ELF-1 (cell line): Measurements from ENCODE around the gene ADNP.
A peak's percentile ranks its signal among the peaks of the same experiment; 100 is the strongest.
"Not testable (repeated sequence)": the region's sequence is repeated elsewhere in the genome, so short reads cannot be mapped to it uniquely, and the experiment has no call there.

Experiments
- DNase-seq: peaks from one replicate; pipeline ENCODE4 v3.0.0-alpha.2; 2016; ENCODE audit warnings: low read depth, low spot score

Gene ADNP

DNA sequence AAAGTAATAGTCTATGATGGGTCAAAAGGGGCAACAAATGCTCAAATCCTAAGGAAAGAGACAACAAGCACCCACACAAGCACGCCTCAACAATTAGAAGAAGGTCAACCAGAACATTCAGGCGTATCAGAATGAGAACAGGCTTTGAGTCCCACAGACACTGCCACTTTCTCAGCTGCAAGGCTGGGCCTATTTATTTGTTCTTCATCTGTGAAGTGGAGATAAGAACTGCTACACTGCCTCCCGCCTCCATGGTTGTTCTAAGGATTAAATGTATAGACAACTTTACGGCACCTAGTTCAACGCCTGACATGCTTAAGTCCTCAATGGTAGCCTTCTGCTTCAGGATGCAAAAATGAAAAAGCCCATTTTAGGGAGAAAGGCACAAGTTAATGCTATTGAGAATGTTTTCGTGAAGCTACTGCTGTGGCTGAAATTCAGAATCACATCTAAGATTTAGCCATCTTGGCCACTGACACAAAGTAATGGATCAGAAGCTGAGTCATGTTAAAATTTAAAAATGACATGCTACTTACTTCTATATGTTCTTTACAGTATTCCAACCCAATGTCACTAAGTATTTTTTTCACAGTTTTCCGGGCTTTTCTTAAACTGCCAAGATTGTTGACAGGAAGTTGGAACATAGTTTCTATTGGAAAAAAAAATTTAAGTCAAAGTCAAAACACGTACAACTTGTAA, 27.7 kb downstream of the ADNP start:
- no peak for DNase-seq

DNA sequence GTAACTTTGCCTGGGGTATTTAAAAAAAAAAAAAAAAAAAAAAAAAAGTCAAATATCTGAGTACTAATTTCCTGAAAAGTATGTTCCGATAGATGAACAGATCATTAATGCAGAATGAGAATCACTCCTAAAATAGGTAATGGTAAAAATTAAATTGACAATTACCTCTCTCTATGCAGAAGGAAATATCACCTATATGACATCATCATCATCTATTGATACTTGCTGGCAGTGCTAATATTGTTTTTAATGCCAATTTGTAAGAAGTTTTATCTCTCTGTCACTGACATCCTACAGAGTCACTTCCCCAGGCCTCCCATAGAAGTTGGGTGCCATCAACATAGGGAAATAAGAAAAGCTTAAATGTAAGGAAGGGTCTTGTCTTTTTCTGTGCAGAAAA, 29.9 kb downstream of the ADNP start:
- DNase-seq = no peak

DNA sequence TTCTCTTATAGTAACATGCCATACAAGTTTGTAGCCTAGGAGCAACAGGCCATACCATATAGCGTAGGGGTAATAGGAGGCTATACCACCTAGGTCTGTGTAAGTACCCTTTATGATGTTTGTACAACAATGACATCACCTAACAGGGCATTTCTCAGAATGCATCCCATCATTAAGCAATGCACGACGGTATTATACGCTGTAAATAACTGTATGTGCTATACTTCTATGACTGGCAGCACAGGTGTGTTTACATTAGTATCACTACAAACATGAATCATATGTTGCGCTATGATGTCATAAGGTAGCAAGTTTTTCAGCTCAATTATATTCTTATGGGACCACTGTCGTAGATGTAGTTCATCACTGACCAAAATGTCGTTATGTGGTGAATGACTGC, 31.0 kb downstream of the ADNP start:
- no peak for DNase-seq

DNA sequence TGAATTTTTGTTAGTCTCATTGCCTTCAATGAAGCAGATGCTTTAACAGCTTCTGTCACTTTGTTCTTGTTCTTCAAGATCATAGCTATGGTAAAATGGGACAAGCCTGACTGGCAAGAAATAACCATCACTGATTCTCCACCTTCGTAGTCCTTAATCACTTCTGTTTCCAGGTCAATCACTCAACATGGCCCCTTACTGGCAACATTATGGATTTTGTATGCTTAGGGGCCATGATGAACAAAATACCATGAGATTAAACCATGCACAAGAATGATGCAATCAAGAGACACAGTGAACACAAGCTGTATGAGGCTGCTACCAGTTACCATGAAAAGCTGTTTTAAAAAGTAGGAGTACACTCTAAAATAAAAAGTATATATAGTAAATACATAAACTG, 32.8 kb downstream of the ADNP start:
- no peak for DNase-seq

DNA sequence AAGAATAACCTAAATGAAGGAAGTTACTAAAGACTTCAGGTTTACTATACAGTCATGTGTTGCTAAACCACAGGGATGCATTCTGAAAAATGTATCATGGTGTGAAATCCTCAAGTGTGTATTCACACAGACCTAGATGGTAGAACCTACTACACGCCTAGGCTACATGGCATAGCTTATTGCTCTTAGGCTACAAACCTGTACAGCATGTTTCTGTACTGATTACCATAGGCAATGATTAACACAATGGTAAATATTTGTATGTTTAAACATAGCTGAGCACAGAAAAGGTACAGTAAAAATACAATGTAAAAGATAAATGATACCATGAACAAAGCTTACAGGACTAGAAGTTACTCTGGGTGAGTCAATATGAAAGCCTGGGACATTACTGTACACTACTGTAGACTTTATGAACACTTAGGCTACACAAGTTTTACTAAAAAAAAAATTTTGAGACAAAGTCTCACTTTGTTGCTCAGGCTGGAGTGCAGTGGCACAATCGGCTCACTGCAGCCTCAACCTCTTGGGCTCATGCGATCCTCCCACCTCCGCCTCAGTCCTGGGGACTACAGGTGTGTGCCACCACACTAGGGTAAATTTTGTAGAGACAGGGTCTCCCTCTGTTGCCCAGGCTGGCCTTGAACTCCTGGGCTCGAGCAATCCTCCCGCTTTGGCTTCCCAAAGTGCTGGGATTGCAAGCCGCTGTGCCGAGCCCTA, 36.0 kb downstream of the ADNP start:
- no peak for DNase-seq

DNA sequence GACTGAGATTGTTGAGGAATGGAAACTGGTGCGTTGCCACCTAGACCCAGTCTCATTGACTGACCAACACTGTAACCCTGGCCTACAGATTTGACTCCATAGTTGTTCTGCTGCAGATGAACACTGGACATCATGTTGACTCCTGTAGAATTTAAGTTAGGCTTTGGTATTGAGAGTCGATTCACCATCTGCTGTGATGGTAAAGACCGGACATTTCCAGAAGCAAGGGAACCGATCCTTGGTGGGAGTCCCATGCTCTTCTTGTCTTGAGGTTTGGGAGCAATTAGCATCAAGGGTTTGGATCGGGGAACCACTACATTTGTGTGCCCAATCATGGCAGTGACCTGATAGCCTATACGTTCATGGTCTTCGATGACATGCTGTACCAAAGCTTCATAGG, 37.6 kb downstream of the ADNP start:
- no peak for DNase-seq

DNA sequence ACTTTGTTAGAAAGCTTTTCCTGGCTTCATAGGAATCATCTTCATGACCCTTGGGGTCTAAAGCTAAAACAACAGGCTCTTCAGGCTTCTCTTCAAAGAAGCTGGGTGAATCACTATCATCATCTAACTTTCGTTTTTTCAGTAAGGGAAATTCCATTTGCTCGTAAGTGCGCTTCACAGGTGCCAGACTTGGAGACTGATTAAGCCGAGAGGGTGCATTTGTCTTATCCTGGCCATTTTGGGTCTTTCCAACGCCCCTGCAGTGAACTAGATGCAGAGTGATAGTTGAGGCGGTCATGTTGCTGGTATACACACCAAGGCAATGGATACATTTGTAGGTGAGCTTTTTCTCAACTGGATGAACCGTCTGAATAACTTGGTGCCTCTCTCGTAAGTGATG, 38.8 kb downstream of the ADNP start:
- no peak for DNase-seq

DNA sequence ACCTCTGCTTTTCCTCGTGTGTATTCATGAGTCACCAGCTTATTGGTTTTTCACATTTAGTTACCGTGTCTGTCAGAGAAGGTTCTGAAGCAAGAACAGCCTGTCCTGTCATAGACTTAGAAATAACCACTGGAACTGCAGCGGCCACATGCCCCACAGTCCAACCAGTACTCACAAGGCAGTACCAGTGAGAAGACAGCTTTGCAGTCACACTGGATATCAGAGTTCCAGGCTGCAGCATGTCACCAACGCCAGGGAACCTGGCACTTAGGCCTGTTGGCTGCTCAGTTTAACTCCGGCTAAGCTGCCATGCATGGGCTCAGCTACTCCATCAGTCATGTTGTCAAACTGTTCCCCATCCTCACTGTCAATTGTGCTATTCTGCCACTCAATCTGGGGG, 40.1 kb downstream of the ADNP start:
- no peak for DNase-seq

DNA sequence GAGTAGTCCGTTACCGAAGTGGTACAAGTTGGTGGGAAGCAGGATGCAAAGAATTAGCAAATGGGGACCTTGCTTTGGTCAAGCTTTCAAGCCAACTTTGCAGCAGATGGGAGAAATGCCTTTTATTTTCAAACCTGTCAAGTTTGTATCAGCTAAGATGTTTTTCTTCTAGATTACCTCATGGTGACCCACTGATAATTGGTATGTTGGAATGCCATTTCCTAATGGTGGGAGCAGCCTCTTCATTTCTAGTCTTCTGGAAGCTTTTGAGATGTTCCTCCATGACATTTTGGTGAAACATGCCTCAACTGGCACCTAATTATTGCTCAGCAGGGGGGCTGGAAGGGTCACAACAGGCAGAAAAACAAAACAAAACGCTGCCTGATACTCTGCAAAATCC, 43.7 kb downstream of the ADNP start:
- DNase-seq = no peak

DNA sequence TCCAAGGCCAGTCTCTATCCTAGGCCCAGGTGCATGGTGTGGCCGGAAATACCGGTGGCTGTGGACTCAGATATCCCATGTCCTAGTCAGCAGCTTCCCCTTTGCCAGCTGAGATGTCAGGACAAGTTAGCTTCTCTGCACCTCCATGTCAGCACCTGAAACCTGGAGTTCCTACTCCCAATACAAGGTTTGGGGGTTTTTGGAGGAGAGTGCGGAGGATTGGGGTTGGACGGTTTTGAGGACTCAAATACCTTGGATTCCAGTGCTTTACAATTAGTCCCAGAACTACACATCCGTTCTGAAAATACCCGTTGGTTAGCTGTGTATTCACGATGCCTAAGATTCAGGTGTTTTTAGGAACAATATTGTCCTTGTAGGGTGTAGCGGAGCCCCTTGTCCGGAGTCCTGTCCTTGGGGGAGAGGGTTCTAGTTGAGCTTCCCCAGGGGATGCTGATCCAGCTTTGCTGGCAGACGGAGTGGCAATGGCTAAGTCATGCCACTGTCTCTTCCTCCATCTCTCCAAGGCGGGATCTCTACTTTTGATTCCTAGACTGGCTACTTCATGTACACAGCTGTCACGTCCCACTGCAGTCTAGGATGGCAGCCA, 45.0 kb downstream of the ADNP start:
- no peak for DNase-seq

DNA sequence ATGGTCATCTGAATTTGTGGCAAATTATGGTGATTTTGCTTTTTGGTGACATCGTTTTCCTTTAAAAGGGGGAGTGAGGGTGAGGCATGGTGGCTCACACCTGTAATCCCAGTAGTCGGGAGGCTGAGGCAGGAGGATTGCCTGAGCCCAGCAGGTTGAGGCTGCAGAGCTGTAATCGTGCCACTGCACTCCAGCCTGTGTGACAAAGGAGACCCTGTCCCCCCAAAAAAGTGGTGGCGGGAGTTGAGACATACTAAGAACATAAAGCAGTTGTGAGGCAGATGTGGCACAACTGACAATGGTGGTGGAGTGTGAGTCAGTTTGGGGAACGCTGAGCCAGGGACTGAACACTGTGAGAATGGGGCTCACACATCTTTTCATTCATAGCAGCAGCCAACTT, 45.5 kb downstream of the ADNP start:
- DNase-seq = no peak

DNA sequence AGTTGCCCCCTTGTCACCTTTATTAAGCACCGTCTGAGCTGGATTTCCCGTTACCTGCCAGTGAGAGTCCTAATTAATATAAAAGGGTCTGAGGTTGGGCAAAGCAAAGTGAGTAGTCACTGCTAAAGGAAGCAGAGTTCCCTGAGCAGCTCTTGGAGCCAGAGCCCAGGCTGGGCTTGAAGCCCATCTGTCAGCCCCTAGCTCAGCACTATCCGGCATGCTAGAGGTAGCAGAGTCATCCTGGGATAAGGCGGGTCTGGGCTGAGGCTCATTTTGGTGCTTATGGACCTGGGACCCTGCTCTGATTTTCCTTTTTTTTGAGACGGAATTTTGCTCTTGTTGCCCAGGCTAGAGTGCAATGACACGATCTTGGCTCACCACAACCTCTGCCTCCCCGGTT, 46.2 kb downstream of the ADNP start:
- no peak for DNase-seq

DNA sequence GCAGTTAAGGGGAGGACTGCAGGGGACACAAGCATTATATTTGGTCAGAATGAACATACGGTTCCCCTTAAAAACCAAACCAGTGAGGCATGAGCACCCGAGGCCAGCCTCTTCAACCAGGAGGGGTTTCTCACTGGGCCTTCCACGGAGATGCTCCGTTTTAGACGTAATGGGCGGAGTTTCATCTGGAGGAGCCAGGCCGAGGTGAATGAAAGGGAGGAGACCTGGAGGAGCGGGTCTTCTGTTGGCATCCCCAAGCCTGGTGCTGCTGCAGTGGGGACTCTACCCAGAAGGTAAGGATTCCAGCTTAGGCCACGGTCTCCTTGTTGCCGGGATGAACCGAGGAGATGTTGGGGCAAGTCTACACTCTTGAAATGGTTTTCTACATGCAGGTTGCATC, 47.4 kb downstream of the ADNP start:
- DNase-seq = no peak

DNA sequence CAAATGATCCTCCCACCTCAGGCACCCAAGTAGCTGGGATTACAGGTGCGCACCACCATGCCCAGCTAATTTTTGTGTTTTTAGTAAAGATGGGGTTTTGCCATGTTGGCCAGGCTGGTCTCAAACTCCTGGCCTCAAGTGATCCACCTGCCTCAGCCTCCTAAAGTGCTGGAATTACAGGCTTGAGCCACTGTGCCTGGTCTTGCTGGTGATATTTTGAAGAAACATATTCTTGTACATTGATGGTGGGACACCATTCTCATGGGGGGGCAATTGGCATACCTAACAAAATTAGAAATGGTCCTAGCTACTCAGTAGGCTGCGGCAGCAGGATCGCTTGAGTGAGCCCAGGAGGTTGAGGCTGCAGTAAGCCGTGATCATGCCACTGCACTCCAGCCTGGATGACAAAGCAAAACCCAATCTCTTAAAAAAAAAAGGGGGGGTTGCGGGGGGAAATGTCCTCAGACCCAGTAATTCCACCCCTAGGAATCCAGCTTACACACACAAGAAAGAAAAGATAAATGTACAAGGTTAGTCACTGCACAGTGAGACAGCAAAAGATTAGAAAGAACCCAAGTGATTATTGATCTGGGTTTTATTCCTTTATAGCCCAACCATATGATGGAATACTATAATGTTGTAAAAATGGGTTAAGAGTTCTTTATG, 49.3 kb downstream of the ADNP start:
- DNase-seq = not testable (repeated sequence)

DNA sequence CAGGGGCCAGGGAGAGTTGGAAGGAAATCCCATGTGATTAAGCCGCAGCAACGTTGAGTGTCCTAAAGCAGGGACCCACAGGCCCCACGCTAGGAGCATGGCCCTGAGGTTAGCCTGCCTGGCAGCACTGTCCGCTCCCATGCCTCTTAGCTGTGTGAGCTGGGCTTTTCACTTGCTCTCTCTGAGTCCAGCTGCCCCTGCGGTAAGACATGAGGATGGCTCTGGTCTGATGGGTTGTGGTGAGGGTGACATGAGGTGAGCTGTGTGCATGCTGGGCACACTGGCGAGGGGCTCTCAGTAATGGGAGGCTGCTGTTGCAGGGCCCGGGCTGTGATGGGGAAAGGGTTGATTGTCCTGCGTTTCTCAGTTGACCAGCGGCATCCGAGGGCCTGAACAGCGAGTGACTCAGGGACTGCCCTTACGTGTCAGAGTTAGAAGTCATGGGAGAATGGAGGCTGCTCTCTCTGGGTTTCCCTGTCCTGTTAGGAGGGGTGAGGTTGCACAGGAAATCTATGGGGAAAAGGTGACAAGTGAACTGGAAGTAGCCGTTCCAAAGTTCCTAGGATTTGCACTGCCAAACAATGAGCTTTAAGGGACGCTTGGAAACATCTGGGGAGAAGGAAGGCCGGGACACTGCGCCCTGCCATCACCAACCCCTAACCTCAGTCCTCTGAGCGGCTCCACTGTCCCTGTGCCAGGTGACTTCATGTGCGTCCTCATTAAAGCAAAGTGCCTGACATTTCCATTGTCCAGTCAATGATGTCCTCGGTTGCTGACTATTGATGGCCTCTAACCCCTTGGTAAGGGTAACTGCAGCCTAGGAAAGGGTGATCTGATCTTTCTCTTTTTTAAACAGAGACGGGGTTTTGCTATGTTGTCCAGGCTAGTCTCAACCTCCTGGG, 51.3 kb downstream of the ADNP start:
- no peak for DNase-seq

DNA sequence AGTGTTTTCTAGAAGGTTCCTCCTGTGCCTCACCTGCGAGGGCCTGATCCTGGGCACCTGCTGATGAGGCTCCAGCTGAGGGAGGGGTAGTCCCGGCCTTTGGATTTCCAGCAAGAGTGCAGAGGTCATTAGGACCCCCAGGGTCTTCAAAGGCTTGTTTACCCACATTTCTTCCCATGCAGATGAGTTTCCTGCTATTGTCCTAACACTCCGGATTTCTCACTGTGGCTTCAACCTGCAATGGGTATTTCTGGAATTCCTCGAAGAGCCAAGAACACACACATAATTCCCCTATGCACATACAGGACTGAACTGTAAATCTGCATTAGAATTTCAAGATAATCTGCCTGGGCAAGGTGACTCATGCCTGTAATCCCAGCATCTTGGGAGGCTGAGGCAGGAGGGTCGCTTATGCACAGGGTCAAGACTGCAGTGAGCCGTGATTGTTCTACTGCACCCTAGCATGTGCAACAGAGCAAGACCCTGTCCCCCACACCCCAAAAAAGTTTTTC, 53.9 kb downstream of the ADNP start:
- peak; percentile 33 for DNase-seq

DNA sequence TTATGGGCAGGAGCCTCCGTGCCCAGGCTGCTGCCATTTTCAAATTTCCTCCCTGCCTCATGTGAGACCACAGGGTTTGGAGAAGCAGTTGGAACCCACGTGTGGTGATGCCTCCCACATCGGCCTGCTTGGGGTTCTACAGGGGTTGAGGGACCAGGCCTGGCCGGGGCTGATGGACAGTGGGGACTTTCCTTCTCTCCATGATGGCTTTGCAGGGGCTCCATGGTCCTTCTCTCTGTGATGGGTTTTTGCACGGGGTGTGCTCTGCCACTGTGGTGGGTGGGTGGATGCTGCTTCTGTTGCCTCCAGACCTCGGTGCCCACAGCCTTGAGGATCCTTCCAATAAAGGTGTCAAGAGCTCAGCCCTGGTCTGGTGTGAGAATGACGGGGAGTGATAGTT, 54.4 kb downstream of the ADNP start:
- DNase-seq = no peak

DNA sequence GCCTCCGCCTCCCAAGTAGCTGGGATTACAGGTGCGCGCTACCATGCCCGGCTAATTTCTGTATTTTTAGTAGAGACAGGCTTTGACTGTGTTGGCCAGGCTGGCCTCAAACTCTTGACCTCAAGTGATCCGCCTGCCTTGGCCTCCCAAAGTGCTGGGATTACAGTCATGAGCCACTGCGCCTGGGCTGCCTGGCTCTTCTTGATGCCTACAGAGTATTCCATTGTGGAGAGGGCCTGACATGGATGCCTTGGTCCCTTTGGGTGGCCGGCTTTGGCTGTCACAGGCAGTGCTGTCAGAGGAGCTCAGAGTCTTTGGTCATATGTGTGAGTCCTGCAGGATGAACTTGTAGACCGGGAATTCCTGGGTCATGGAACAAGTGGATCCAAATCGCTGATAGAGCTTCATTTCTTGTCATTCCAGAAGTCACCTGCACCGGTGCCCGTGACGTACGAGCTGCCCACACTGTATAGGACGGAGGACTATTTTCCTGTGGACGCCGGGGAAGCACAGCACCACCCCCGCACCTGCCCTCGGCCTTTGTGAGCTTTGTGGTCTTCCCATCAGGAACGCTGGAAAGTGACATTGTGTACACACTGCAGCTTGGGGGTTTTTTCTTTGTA, 55.1 kb downstream of the ADNP start:
- DNase-seq = no peak

DNA sequence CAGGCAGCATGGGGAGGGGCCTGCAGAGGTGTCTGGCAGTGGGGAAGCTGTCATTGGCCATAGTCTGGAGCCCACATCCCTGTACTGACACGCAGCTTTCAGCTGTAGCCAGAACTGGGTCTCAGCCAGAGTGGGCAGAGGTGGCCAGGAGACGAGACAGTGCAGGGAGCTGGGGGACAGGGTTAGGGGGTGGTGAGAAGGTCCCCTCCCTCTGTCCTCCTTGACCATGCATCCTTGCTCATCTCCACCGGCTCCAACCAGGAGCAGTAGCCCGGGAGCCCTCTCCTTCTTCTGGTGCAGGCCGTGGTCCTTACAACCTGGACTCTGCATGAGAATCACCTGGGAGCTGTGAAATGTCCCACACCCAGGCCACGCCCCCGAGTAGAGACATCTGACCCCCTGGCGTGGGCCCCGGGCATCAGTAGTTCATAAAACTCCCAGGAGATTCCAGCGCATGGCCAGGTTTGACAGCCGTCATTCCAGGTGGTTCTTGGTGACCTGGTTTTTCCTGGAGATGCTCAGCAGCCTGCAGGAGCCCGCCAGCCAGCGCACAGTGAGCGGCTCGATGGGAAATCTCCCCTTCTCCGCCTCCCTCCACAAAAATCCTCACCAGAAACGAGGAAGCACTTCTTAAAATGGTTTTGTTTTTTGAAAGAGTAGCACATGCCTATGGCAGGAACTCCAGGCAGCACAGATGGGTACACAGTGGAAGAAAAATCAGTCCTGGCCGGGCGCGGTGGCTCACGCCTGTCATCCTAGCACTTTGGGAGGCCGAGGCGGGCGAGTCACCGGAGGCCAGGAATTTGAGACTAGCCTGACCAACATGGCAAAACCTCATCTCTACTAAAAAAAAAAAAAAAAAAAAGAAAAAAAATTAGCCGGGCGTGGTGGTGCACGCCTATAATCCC, 56.2 kb downstream of the ADNP start:
- no peak for DNase-seq
